GM21576 (cell line): ENCODE measurements around the gene TAS2R9.
"Not testable (repeated sequence)": the region's sequence is repeated elsewhere in the genome, so short reads cannot be mapped to it uniquely, and the experiment has no call there.

Source experiments
- ATAC-seq: cut with Tn5 transposase; IDR thresholded peaks from one replicate; pipeline ENCODE4 v1.9.1; 2021; ENCODE audit warnings: mild to moderate bottlenecking, moderate library complexity; ENCODE audit not compliant: unreplicated experiment

TAS2R9 gene

GRCh38 chr12:10810068-10810467 is at the start of gene TAS2R9:
TSS of gene TAS2R9 (minus strand) at chr12:10810168. CDS start at chr12:10810075, 93 bp downstream.
- ATAC-seq, result no peak

GRCh38 chr12:10855807-10856206 is 45.8 kb upstream of the TAS2R9 start:
- ATAC-seq, result no peak

GRCh38 chr12:10853776-10854175 is 43.8 kb upstream of the TAS2R9 start:
- no peak for ATAC-seq

GRCh38 chr12:10851243-10851858 is 41.4 kb upstream of the TAS2R9 start:
- no peak for ATAC-seq

- ATAC-seq, result no peak
Measured at GRCh38 chr12:10849425-10849878, 39.5 kb upstream of the TAS2R9 start, which contains the start of gene PRR4. TSS of gene PRR4 (minus strand) at chr12:10849475. CDS start at chr12:10849437, 38 bp downstream.

- no peak for ATAC-seq
Measured at GRCh38 chr12:10847744-10848143, 37.8 kb upstream of the TAS2R9 start.

GRCh38 chr12:10842862-10843261 is 32.9 kb upstream of the TAS2R9 start:
- no peak for ATAC-seq

GRCh38 chr12:10838461-10838860 is 28.5 kb upstream of the TAS2R9 start:
- ATAC-seq, result no peak

- no peak for ATAC-seq
Measured at GRCh38 chr12:10829994-10830393, 20.0 kb upstream of the TAS2R9 start.

GRCh38 chr12:10826258-10826657 is 16.3 kb upstream of the TAS2R9 start, which contains the start of gene TAS2R10:
TSS of gene TAS2R10 (minus strand) at chr12:10826358. CDS start at chr12:10826269, 89 bp downstream.
- ATAC-seq, result no peak

- no peak for ATAC-seq
Measured at GRCh38 chr12:10824957-10825356, 15.0 kb upstream of the TAS2R9 start.

- ATAC-seq, result no peak
Measured at GRCh38 chr12:10811883-10812536, 2.0 kb upstream of the TAS2R9 start.

- no peak for ATAC-seq
Measured at GRCh38 chr12:10807186-10807585, 2.8 kb downstream of the TAS2R9 start, which contains the start of gene TAS2R8. TSS of gene TAS2R8 (minus strand) at chr12:10807286. CDS start at chr12:10806980, 306 bp downstream.

GRCh38 chr12:10802587-10802986 is 7.4 kb downstream of the TAS2R9 start, which contains the start of gene TAS2R7:
TSS of gene TAS2R7 (minus strand) at chr12:10802627. CDS start at chr12:10802570, 57 bp downstream.
- ATAC-seq, result no peak

GRCh38 chr12:10801741-10802140 is 8.2 kb downstream of the TAS2R9 start:
- no peak for ATAC-seq

GRCh38 chr12:10794222-10794621 is 15.7 kb downstream of the TAS2R9 start:
- ATAC-seq, result no peak

GRCh38 chr12:10791769-10792168 is 18.2 kb downstream of the TAS2R9 start:
- not testable (repeated sequence) for ATAC-seq

- ATAC-seq, result no peak
Measured at GRCh38 chr12:10783252-10783651, 26.7 kb downstream of the TAS2R9 start.

GRCh38 chr12:10779103-10779502 is 30.9 kb downstream of the TAS2R9 start:
- no peak for ATAC-seq

GRCh38 chr12:10771132-10771733 is 38.7 kb downstream of the TAS2R9 start:
- ATAC-seq, result no peak

- ATAC-seq, result no peak
Measured at GRCh38 chr12:10759657-10760056, 50.3 kb downstream of the TAS2R9 start.
